WERI-Rb-1 (cell line): ENCODE measurements around the gene BPHL.
A peak's percentile ranks its signal among the peaks of the same experiment; 100 is the strongest.

ENCODE experiments used
- DNase-seq: peaks from one replicate; pipeline ENCODE4 v3.0.0-alpha.2; 2020
- H3K27ac ChIP-seq: fragments of 250-450 bp; sonication (Bioruptor Pico); 2 replicates; pipeline ENCODE4 v1.5.1; 2020; ENCODE audit warnings: mild to moderate bottlenecking, moderate library complexity
- H3K27me3 ChIP-seq: fragments of 250-450 bp; sonication (Bioruptor Pico); 2 replicates; pipeline ENCODE4 v1.5.1; 2021; ENCODE audit warnings: mild to moderate bottlenecking, low read depth, moderate library complexity; ENCODE audit not compliant: insufficient read depth, severe bottlenecking
- H3K36me3 ChIP-seq: fragments of 250-450 bp; sonication (Bioruptor Pico); 2 replicates; pipeline ENCODE4 v1.5.1; 2020; ENCODE audit warnings: mild to moderate bottlenecking, moderate library complexity
- H3K4me3 ChIP-seq: 2 replicates; pipeline ENCODE4 v1.5.1; 2011; ENCODE audit warnings: low read depth, mild to moderate bottlenecking, control low read depth, low read length
- H3K9me3 ChIP-seq: fragments of 250-450 bp; sonication (Bioruptor Pico); 2 replicates; pipeline ENCODE4 v1.5.1; 2021; ENCODE audit warnings: mild to moderate bottlenecking, moderate library complexity; ENCODE audit not compliant: severe bottlenecking
- TF ChIP-seq, protein P1 (sequence below): IDR thresholded peaks from 2 replicates; pipeline ENCODE4 v1.5.1; 2011; ENCODE audit warnings: low read depth, mild to moderate bottlenecking, control low read depth, inconsistent platforms, low read length

Gene BPHL

DNA sequence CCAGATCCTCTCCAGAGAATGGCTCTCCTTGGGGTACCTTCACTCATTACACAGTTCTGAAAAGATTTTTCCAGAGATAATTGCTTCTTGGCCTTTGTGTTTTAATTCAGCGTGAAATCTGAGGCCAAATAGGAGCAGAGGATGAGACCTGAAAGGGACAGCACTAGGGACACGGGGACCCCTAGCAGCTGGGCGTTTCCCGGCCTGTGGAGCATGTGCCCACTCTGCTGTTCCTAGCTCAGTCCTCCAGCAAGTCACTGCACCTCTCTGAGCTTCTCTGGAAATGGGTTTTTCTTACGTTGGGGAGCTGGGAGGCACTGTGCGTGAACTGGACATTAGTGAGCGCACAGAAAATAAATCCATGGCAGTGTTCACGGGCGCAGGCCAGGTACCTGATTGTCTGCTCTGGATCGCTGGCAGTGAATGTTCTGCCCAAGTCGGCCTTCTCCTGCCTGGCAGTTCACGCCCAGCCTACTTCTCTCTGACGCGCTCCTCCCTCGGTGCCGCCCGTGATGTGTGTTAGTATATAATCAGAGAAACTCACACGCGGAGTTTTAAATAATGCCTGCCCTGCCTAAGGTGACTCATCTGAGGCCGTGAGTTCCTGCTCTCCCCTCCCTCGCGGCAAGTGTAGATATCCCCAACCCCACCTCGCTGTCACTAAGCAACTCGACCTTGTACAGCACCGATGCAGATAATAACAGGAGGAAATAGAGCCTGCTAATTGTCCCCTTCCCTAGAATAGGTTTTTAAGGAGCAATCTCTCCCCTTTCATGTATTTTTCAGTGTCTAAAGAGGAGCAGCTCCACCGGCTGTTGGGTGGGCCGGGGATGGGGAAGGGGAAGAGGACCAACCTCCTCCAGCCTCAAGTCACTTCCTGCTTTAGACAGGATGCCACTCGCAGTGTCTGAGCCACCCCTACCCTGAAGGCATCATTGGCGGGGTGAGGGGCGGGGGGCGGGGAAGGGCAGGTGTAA is 41.6 kb downstream of the BPHL start:
- no peak for DNase-seq
- peaks cover 8% of the 10 kb centered on the region for H3K36me3 ChIP-seq
- H3K27me3 ChIP-seq = no peaks in the 10 kb centered on the region
- no peak overlapping the region for H3K27ac ChIP-seq
- TF ChIP-seq, protein P1, sequence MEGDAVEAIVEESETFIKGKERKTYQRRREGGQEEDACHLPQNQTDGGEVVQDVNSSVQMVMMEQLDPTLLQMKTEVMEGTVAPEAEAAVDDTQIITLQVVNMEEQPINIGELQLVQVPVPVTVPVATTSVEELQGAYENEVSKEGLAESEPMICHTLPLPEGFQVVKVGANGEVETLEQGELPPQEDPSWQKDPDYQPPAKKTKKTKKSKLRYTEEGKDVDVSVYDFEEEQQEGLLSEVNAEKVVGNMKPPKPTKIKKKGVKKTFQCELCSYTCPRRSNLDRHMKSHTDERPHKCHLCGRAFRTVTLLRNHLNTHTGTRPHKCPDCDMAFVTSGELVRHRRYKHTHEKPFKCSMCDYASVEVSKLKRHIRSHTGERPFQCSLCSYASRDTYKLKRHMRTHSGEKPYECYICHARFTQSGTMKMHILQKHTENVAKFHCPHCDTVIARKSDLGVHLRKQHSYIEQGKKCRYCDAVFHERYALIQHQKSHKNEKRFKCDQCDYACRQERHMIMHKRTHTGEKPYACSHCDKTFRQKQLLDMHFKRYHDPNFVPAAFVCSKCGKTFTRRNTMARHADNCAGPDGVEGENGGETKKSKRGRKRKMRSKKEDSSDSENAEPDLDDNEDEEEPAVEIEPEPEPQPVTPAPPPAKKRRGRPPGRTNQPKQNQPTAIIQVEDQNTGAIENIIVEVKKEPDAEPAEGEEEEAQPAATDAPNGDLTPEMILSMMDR = no peak
- H3K9me3 ChIP-seq = no peaks in the 10 kb centered on the region
- no peak overlapping the region for H3K4me3 ChIP-seq

GRCh38 chr6:3162067-3162497 is 43.6 kb downstream of the BPHL start:
- H3K27ac ChIP-seq = no peak overlapping the region; the same call in 1 of the 2 replicates
- no peak for DNase-seq
- H3K4me3 ChIP-seq = peak overlapping the region; percentile 82
- peaks cover 3% of the 10 kb centered on the region; the same call in 1 of the 2 replicates for H3K36me3 ChIP-seq
- no peaks in the 10 kb centered on the region for H3K27me3 ChIP-seq
- TF ChIP-seq, protein P1 = no peak
- no peaks in the 10 kb centered on the region for H3K9me3 ChIP-seq

DNA sequence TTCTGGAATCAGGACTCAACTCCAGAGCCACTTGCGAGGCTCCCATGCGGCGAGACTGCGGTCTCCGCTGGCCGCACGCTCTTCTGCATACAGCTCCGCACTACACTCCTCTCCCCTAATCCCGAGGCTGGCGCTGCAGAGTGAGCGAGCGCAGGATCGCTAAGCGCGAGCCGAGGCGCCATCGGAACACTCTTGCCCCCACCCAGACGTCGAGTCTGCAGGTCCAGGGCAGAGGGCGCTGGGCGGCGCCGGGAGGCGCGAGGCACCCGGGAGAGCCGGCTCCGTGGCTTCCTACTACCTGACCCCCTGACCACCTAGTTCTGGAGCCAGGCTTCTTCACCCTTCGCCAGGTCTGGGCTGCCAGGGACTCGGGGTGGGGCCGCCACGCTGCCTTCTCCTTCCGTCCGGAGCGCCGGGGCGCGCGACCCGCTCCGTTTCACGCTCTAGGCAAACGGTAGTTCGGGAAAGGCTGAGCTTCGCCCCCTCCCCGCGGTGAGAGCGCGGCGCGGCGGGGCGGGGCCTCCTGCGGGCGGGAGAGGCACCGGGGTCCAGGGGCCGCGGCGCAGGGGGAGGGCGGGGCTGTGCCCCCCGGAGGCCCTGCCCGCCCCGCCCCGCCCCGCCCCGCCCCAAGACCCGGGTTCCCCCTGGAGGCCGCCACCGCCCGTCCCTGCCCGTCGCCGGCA is 44.2 kb downstream of the BPHL start:
- Histone ChIP-seq H3K4me3 (peak overlapping the region; percentile 82), H3K36me3 (peaks cover 3% of the 10 kb centered on the region; the same call in 1 of the 2 replicates), H3K27me3 (no peaks in the 10 kb centered on the region), H3K27ac (peak overlapping the region; percentile 95), H3K9me3 (no peaks in the 10 kb centered on the region)
- TF ChIP-seq, protein P1 = peak; percentile 55; the same call in 1 of the 2 replicates
- peak; percentile 96 for DNase-seq

GRCh38 chr6:3163248-3163594 is 44.7 kb downstream of the BPHL start:
- H3K36me3 ChIP-seq = peaks cover 3% of the 10 kb centered on the region; the same call in 1 of the 2 replicates
- H3K27ac ChIP-seq = peak overlapping the region; percentile 95
- DNase-seq = no peak
- no peaks in the 10 kb centered on the region for H3K9me3 ChIP-seq
- H3K4me3 ChIP-seq = peak overlapping the region; percentile 82
- no peaks in the 10 kb centered on the region for H3K27me3 ChIP-seq
- TF ChIP-seq, protein P1 = no peak

DNA sequence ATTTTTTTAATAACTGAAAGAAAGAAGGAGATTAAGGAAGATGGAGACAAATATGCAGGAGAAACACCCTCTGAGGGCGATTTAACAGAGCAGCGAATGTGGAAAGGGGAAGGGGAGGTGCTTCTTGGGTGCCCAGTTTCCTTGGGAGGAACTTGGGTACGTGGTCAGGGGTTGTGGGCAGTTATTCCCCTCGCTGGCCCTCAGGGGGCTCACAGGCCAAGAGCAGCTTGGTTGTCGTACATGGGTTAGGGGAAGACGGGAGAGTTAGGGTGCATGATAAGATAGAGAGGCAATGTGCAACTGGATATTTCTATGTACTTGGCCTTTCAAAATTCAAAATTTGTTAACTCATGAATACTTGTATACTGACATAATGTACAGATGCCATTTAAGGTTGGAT is 45.9 kb downstream of the BPHL start:
- DNase-seq = no peak
- H3K27ac ChIP-seq = no peak overlapping the region

More for the DNA sequence above, 45.9 kb downstream of the BPHL start:
- TF ChIP-seq, protein P1 = peak; percentile 22; the same call in 1 of the 2 replicates
- Histone ChIP-seq H3K27me3 (no peaks in the 10 kb centered on the region), H3K36me3 (peaks cover 3% of the 10 kb centered on the region; the same call in 1 of the 2 replicates), H3K4me3 (no peak overlapping the region), H3K9me3 (no peaks in the 10 kb centered on the region)
